Measurements from ENCODE around the gene HOXC10.

Gene HOXC10

DNA sequence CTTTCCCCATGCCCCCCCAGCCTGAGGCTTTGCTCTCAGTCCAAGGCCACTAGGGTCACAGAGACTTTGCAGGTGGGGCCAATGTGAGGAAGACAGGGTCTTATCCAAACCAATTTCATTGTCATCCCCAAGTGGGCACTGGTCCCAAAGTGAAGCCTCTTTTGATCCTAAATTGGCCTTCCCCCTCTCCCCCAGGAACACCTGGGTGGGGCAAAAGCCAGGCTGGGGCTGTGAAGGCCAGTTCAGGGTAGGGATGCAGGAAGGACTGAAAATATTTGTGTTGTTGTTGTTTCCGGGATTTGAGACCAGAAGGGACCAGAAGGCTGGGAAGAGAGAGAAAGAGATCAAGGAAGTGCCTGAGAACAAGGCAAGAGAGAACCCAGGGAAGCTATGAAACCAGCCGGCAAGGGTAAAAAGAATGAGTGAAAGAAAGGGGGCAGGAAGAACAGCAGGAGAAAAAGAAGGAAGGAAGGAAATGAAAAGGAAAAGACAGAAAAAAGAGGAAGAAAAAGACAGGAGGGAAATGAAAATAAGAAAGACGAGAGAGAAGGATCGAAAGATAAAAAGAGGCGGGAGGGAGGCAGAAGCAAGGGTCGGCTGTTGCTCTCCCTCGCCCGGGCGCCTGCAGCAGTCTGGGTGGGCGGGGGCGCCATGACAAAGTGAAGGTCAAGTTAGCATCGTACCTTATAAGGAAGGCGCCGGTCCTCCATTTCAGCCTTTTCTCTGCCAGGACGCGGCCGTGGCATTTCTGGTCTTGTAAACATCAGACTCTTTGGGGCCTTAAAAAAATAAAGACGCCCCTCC, 19.5 kb upstream of the HOXC10 start:
- DNase-seq = no peak

- DNase-seq = no peak
Observed at GRCh38 chr12:53966085-53966384, 18.9 kb upstream of the HOXC10 start.

DNA sequence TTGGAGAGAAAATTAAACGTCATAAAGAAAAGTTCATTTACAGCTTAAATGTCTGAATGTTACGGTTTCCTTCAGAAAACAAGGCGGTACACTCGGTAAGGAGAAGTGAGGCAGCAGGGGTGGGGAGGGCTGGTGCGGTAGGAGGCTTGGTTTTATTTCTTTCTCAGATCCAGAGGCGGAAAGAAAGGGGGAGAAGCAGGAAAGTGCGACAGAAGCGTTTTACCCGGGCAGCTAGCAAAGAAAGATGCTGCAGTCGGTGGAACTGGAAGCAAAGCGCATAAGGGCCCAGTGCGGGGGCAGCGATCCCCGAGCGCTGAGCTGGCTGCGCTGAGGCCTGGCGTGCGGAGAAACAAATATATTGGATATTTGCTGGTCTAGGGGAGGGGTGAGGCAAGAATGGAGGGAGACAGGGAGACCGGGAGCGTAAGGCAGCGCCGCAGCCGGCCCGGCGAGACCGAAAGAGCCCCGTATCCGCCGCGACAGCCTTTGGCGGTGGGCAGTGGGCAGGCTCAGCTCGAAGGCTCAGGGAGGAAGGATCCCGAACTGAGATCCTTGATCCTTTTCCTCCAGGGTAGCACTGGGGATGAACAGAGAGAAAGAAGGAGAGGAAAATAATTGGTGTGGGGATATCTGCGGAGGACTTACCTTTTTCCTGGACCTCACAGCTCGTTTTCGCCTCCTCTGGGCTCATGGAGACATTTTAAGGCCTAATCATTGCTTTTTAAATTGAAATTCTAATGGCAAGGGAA, 18.4 kb upstream of the HOXC10 start:
- no peak for DNase-seq

GRCh38 chr12:53967421-53967925, 17.5 kb upstream of the HOXC10 start:
- DNase-seq = no peak

- DNase-seq = no peak
Observed at GRCh38 chr12:53968214-53969127, 16.5 kb upstream of the HOXC10 start.

GRCh38 chr12:53969588-53970259, 15.2 kb upstream of the HOXC10 start:
- no peak for DNase-seq

DNA sequence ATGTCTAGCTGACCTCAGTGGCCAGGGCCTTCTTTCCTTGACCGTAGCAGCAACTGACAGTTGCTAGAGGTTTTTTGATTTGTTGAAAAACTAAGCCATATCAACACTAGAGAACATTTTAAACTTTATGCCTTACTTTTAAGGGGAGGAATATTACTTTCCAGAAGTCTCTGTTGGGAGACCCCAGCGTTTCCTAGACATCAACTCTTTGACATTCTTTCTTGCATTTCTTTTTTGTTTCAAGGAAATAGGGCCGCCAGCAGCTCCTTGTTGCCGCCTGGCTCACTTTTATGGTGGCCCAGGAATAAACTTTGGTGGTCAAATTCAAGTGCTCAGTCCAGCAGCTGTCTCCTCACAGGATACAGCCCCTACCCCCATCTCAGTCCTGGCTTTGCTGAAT, 14.5 kb upstream of the HOXC10 start:
- DNase-seq = no peak

GRCh38 chr12:53971129-53971528, 13.8 kb upstream of the HOXC10 start:
- DNase-seq = no peak

DNA sequence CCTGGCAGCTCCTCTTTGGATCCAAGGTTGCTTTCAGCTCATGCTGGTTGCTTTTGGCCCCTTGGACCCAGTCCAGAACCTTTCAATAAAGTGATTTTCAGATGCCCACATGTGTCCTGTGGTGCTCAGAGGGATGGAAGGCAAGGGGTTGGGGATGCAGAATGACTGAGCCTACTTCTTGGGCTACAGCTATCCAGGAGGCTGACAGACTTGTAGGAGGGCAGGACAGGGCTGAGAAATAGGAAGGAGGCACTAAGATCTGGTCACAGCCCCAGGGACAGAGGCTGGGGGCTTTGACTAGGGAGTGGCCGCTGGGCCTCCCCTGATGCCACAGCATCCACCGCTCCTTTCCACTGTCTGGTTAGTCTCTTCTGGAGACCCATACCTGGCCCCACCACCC, 13.3 kb upstream of the HOXC10 start:
- DNase-seq = no peak

GRCh38 chr12:53972152-53972702, 12.7 kb upstream of the HOXC10 start:
- no peak for DNase-seq

DNA sequence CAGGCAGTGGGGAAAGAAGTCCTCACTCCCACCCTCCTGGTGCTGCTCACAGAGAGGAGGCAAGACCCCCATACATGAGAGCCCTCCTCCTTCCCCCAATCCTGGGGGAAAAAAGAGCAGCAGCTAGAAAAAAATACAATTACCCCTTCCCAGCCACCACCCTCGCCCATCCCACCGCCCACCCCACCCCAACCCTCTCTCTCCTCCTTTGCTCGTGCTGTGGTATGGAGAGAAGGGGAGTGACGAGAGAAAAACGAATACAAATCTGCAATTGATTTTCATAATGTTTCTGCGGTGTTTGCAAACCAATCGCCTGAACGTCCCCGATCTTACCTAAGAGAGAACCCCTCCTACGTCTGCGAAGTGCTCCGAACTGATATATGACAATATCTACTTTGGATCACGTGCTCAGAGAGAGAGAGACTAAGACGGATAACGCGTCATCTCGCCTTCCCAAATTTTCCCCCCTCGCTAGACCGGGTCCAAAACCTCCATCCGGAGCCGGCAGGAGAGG, 12.2 kb upstream of the HOXC10 start, which contains the start of gene HOXC11:
Gene HOXC11 (plus strand): TSS at position 405 of the 514 bp plus-strand sequence. CDS start 116 bp downstream, outside the sequence.
- DNase-seq = no peak

DNA sequence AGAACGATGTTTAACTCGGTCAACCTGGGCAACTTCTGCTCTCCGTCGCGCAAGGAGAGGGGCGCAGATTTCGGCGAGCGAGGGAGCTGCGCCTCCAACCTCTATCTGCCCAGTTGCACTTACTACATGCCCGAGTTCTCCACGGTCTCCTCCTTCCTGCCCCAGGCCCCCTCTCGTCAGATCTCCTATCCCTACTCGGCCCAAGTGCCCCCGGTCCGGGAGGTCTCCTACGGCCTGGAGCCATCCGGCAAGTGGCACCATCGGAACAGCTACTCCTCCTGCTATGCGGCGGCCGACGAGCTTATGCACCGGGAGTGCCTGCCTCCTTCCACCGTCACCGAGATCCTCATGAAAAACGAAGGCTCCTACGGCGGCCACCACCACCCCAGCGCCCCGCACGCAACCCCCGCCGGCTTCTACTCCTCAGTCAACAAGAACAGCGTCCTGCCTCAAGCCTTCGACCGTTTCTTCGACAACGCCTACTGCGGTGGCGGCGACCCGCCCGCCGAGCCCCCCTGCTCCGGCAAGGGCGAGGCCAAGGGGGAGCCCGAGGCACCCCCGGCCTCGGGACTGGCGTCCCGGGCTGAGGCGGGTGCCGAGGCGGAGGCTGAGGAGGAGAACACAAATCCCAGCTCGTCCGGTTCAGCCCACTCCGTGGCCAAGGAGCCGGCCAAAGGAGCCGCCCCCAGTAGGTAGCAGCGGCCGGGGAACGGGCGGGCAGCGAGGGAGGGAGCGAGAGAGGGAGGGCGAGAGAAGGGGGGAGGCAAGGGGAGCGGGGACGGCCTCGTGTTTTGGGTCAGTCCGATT, 11.5 kb upstream of the HOXC10 start:
- no peak for DNase-seq

DNA sequence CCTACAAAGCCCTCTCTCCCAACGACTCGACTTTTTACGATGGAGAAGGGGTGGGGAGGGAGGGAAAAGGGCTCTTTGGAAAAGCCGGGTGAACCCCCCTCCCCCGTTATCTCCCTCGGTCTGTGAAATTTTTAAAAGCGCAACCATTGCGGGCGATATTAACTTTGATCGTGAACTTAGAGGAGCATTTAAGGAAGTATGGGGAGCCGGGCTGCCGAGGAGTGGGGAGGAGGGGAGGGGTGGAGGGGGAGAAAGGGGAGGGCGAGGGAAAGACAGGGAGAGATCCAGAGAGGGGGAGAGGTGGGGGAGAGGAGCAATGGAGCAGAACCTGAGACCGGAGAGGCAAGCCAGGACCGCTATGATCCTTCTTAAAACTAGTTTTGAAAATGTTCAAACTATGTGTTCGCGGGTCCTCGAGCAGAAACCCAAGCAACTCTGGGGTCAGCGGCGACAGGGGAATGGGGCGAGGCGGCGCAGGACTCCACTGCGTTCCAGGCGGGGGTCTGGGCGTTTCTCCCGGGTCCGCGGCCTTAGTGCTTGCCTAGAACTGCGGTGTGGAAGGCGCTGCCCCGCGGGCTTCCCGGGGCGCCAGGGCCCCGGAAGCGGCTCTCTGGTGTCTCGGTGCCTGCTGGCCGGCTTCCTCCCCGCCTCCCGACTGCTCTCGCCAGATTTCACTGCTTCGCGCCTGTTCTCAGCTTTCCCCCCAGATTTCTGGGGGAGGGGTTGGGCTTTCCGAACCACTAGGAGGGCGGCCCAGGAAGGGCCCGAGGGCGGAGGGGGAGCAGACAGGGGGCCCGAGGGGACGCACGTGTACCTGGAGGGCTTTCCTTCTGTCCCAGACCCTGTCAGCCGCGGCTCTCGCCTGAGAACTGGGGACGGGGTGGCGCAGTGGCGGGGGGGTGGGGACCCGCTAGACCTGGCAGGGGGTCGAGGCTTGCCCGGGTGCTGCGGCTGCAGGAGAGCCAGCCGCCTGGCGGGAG, 10.6 kb upstream of the HOXC10 start, which contains the start of gene HOTAIR:
Gene HOTAIR (minus strand): TSS at position 871 of the 980 bp plus-strand sequence.
- DNase-seq = no peak

GRCh38 chr12:53975064-53975471, 9.9 kb upstream of the HOXC10 start:
- DNase-seq = no peak

DNA sequence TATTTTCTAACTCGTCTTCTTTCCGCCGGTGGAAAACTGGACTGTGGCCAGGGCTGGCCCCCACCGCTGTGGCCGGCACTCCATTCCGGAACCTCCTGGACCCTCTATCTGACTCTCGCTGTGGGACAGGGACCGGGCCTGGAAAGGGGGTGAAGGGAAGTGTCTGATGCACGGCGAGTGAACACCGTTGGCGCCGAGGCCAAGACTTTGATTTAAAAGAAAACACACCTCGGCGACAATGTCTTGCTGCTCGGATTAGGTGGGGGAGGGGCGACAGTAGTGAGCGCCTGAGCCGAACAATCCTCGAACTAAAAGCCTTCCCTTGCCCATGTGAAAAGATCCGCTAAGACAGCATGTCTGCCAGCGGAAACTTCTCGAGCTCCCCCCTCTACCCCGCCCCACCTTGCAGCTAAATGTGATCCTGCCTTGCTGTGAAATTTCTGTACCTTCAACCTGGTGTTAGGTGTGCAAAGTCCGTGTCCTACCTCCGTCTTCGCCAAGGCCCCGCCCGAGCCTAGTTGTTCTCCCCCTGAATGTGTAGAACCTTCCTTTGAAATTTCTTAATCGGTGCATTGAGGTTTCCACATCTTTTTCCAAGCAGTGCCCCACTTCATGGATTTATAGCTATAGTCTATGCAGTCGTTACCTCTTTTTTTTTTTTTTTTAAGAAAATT, 9.3 kb upstream of the HOXC10 start:
- DNase-seq = no peak

DNA sequence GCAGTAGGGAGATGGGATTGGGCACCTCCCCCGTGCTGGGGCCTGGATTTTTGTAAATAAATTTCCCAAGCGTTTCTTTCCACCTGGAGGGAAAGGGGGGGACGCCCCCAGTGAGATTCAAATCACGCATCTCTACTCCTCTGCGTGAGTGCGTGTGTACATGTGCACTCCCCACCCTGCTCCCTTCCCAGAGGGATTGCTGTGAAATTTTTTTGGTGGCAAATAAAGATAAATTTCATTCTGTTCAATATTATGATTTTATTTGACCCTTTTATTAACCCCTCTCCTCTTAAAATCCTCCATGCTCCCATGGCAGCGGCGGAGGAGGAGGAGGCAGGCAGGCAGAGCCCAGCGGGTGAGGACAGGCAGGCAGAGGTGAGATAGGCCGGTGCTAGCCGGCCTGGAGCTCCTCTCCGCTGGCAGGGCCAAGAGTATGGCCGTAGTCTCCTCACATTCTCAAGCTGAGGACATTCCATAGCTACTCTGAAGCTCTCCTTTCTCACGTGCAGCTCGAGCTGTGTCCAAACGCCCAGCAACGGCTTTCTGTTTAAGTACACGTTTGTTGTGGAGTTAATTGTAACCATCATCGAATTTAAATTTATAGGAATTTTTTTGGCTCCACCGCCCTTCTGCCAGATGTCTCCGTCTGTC, 8.6 kb upstream of the HOXC10 start:
- DNase-seq = no peak

DNA sequence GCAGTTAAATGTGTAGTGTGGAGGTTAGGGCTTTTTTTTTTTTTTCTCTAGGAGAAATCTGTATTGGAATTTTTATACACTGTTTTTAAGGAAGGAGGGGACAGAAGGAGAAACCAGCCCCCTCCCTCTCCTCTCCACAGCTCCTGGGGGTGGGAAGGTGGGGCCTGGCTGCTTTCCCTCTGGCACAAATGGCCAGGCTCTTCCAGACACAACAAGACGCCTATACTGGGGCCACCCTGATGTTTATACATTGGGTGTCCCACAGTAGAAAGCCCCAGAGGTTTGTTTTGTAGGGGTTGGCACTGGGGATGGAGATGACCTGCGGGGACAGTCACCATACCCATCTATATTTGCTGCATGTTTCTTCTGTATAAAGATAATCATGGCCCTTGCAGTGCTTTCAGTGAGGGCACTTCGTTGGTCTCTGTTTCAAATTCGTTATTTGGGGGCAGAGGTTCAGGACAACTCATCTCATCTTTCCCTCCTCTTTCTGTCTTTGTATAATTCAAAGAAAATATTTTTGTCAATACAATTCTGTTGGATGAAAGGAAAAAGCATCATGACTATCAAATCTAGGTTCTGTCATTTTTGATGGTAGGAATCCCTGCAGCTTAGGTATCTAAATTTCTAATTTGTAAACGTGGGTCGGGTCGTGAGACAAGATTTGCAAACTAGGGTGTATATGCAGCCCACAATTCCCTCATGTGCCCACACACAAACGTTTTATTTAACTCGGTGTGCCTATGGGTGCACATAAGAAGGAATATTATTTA, 7.9 kb upstream of the HOXC10 start:
- no peak for DNase-seq

Data from NCI-H2029 treated with DMSO at 0.1 percent for 48 hours (cell line).